ENCODE results near the gene RAD18.

The RAD18 gene

DNA sequence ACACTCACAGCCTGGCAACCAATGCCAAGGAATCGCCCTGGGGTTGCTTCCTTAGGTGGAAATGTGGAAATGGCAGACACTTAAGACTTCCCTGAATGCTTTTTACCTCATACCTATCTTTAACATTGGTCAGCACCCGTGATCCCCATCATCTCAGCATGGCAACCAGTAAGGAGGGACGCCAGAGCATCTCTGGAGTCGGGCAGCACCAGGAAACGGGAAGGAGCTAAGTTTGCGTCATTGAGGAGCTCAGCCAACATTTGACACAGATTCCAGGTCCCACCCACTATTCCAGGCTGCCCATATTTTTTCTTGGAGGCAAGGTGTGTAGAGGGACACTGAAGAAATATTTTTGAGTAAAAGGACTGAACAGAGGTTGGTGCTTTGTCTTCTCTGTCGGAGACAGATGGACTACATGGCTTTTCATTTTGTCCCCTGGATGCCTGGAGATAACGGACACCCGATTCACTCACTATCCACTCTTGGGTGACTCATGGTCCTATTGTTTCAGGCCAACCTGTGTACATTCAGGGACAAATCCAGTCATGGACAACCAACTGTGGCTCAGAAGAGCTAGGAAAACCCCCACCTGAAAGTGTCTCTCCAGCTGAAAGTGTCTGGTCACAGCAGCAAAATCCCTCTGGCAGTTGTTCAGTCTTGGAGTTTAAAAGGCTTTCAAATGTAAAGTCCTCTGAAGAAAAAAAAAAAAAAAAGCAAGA is 123.5 kb downstream of the RAD18 start:
- POLR2A ChIA-PET, result no interaction called here
- DNase-seq (ENCODE audit: extremely low spot score), result no peak
- CTCF ChIA-PET, result interaction anchor here (0.7 kb wide), 1 partner anchor 16 kb away, joined by 3 read pairs; no protein-coding TSS in a partner anchor
- TF ChIP-seq, protein P1, sequence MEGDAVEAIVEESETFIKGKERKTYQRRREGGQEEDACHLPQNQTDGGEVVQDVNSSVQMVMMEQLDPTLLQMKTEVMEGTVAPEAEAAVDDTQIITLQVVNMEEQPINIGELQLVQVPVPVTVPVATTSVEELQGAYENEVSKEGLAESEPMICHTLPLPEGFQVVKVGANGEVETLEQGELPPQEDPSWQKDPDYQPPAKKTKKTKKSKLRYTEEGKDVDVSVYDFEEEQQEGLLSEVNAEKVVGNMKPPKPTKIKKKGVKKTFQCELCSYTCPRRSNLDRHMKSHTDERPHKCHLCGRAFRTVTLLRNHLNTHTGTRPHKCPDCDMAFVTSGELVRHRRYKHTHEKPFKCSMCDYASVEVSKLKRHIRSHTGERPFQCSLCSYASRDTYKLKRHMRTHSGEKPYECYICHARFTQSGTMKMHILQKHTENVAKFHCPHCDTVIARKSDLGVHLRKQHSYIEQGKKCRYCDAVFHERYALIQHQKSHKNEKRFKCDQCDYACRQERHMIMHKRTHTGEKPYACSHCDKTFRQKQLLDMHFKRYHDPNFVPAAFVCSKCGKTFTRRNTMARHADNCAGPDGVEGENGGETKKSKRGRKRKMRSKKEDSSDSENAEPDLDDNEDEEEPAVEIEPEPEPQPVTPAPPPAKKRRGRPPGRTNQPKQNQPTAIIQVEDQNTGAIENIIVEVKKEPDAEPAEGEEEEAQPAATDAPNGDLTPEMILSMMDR (IDR thresholded peaks at IDR 0.05; ENCODE audit: control extremely low read depth, extremely low read depth, low read depth, missing control alignments), result no peak

DNA sequence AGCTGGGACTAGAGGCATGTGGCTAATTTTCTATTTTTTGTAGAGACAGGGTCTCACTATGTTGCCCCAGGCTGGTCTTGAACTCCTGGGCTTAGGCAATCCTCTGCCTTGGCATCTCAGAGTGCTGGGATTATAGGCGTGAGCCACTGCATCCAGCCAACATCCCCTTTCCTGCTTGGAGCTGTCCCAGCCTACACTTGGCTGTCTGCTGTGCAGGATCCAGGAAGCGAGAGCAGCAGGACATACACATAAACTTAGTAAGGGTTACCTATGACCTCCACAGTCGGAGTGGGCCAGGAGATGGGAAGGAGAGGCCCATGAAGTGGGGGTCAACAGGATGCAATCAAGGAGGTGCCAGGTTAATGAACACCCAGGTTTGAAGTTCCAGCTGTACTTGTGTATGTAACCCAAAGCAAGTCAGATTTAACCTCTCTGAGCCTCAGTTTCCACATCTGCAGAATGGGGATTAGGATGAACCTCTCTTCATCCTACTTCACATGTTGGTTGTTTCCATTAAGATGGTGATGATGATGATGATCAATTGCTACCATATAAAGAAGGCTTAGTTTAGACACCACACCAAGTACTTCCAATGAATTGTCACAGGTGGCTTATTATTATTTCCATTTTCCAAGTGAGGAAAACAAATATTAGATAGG is 124.4 kb downstream of the RAD18 start:
- POLR2A ChIA-PET, result no interaction called here

DNA sequence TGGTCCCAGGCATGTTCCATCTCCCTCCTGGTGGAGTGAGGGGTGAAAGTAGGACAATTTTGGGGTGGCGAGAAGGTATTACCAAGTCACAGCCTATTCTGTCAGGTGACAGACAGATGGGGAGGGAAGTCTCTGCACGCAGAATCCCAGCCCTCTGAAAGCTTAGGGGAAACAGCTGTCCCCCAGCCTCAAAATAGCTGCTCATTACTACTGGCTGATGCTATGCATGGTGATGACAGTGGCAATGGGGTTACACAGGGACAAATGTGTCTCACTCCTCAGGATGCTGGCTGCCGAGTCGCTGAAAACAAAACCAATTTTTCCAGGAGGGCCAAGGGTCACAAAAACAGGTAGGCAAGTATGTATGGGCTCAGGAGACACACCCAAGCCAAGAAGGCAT is 125.0 kb downstream of the RAD18 start:
- POLR2A ChIA-PET, result no interaction called here
- CTCF ChIA-PET, result no interaction called here
- DNase-seq (ENCODE audit: extremely low spot score), result no peak
- TF ChIP-seq, protein P1 (IDR thresholded peaks at IDR 0.05; ENCODE audit: control extremely low read depth, extremely low read depth, low read depth, missing control alignments), result no peak

More for the DNA sequence above, 124.4 kb downstream of the RAD18 start:
- TF ChIP-seq, protein P1 (IDR thresholded peaks at IDR 0.05; ENCODE audit: control extremely low read depth, extremely low read depth, low read depth, missing control alignments), result no peak
- no peak for DNase-seq (ENCODE audit: extremely low spot score)
- CTCF ChIA-PET, result interaction anchor here (0.7 kb wide), 1 partner anchor 17 kb away, joined by 3 read pairs; no protein-coding TSS in a partner anchor

DNA sequence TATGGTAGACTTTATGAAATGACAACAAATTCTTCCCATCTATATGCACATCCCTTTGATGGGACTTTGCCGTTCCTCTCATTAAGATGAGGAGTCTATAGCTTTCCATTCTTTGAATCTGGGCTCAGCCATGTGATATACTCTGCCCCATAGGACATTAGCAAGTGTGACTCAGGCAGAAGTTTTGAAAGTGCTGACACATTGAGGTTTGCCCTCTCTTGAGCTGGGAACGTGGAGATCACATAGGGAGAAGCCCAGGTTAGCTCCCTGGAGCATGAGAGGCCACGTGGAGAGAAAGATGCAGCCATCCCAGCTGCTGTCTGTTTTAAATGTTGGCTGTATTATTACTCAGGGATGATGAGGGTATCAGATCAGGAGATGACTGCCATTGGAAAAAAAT is 126.1 kb downstream of the RAD18 start:
- TF ChIP-seq, protein P1 (IDR thresholded peaks at IDR 0.05; ENCODE audit: control extremely low read depth, extremely low read depth, low read depth, missing control alignments), result no peak
- POLR2A ChIA-PET, result no interaction called here
- CTCF ChIA-PET, result interaction anchor here (1.8 kb wide), 1 partner anchor 40 kb away, joined by 4 read pairs; no protein-coding TSS in a partner anchor

DNA sequence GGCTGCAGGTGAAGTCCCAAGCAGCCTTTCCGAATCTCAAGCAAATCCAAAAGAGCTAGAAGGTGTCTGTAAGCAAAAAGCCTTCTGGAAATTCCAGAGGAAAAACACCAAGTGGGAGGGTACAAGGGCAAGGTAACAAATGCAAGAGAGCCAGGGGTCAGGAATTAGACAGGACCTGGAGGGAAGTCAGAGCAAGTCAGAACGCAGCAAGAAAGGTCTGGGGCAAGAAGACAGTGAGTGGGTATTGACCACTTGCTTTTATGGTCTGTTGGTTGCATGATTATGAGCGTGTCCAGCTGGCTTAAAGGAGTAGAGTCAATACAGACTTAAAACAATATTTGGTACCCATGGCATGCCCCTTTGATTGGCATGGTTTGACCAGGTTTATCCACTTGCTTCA is 127.2 kb downstream of the RAD18 start:
- ChIA-PET CTCF (interaction anchor here (1.8 kb wide), 1 partner anchor 39 kb away, joined by 4 read pairs; no protein-coding TSS in a partner anchor), POLR2A (no interaction called here)
- TF ChIP-seq, protein P1 (IDR thresholded peaks at IDR 0.05; ENCODE audit: control extremely low read depth, extremely low read depth, low read depth, missing control alignments), result no peak
- no peak for DNase-seq (ENCODE audit: extremely low spot score)

More for the DNA sequence above, 126.1 kb downstream of the RAD18 start:
- DNase-seq (ENCODE audit: extremely low spot score), result no peak

DNA sequence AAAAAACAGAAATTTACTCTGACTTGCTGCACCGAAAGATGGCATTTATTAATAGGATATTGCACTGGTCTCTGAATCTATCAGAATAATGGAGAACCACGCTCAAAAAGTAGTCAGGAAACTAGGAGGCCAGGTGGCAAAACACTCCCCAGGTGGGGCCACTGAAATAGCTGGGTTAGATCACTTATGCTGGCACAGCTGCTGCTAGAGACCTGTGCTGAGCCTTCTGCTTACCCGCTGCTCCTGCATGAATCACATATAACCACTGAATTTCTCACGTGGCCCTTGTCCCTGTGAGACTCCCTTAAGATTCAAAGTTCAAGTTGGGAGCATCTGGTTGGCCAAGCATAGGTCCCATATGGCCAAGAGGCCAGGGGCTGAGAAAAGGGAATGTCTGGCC is 127.9 kb downstream of the RAD18 start:
- ChIA-PET POLR2A (no interaction called here), CTCF (no interaction called here)
- no peak for DNase-seq (ENCODE audit: extremely low spot score)
- TF ChIP-seq, protein P1 (IDR thresholded peaks at IDR 0.05; ENCODE audit: control extremely low read depth, extremely low read depth, low read depth, missing control alignments), result no peak
